ENCODE data around the gene SLC16A1. TPM values are rescaled to one million over a fixed set of nuclear protein-coding genes. Genes with fewer than 3 reads are reported as not detected.

The SLC16A1 gene
- total and polyA plus RNA-seq, 4 donors, result 28.3 to 87.3 (median 34.5) TPM

GRCh38 chr1:112911506-112912220 is 44.3 kb downstream of the SLC16A1 start:
- H3K9ac ChIP-seq (ENCODE audit: low read depth in 1 of 2, low read length in 2 of 2), result no peak overlapping the region
- no peak for DNase-seq (ENCODE audit: low spot score)
- no peaks in the 10 kb centered on the region for H3K4me1 ChIP-seq (ENCODE audit: control insufficient read depth in 4 of 4, insufficient read depth in 4 of 4, low read length in 3 of 4)
- H3K27ac ChIP-seq (ENCODE audit: low read depth in 1 of 2, low read length in 2 of 2), result no peak overlapping the region
- 89% methylated on average over 5 of the region's 5 CpGs for WGBS
- no peak overlapping the region for H3K4me3 ChIP-seq (ENCODE audit: low read depth in 1 of 3, low read length in 3 of 3)
- no peaks in the 10 kb centered on the region for H3K27me3 ChIP-seq (ENCODE audit: control insufficient read depth in 4 of 4, insufficient read depth in 4 of 4, low read length in 3 of 4)
- H3K9me3 ChIP-seq (ENCODE audit: control insufficient read depth in 4 of 4, low read length in 3 of 4), result no peaks in the 10 kb centered on the region
- peaks cover 2 to 9% (median 6%) of the 10 kb centered on the region in 4 donors for H3K36me3 ChIP-seq (ENCODE audit: control insufficient read depth in 4 of 4, insufficient read depth in 3 of 4, low read depth in 1 of 4, low read length in 3 of 4)
- TF ChIP-seq JUND (IDR thresholded peaks at IDR 0.05) (no peak), FOXA1 (IDR thresholded peaks at IDR 0.05) (no peak), HNF4G (IDR thresholded peaks at IDR 0.05) (no peak), GABPA (IDR thresholded peaks at IDR 0.05 in 1 of 2, conservative IDR thresholded peaks at IDR 0.05 in 1 of 2) (no peak), NR2F2 (IDR thresholded peaks at IDR 0.05) (no peak), YY1 (IDR thresholded peaks at IDR 0.05) (no peak), ZBTB33 (IDR thresholded peaks at IDR 0.05) (no peak), FOXA2 (IDR thresholded peaks at IDR 0.05) (no peak), SP1 (IDR thresholded peaks at IDR 0.05) (no peak), HNF4A (conservative IDR thresholded peaks at IDR 0.05) (no peak), RXRA (IDR thresholded peaks at IDR 0.05) (no peak), REST (IDR thresholded peaks at IDR 0.05) (no peak), EGR1 (IDR thresholded peaks at IDR 0.05; ENCODE audit: low read depth in 2 of 2) (no peak), TAF1 (conservative IDR thresholded peaks at IDR 0.05) (no peak), RAD21 (IDR thresholded peaks at IDR 0.05) (no peak), ATF3 (IDR thresholded peaks at IDR 0.05) (no peak)
- TF ChIP-seq, protein P1, sequence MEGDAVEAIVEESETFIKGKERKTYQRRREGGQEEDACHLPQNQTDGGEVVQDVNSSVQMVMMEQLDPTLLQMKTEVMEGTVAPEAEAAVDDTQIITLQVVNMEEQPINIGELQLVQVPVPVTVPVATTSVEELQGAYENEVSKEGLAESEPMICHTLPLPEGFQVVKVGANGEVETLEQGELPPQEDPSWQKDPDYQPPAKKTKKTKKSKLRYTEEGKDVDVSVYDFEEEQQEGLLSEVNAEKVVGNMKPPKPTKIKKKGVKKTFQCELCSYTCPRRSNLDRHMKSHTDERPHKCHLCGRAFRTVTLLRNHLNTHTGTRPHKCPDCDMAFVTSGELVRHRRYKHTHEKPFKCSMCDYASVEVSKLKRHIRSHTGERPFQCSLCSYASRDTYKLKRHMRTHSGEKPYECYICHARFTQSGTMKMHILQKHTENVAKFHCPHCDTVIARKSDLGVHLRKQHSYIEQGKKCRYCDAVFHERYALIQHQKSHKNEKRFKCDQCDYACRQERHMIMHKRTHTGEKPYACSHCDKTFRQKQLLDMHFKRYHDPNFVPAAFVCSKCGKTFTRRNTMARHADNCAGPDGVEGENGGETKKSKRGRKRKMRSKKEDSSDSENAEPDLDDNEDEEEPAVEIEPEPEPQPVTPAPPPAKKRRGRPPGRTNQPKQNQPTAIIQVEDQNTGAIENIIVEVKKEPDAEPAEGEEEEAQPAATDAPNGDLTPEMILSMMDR (IDR thresholded peaks at IDR 0.05; ENCODE audit: low read depth, low read length, missing input control), result no peak
- TF ChIP-seq, protein P2, sequence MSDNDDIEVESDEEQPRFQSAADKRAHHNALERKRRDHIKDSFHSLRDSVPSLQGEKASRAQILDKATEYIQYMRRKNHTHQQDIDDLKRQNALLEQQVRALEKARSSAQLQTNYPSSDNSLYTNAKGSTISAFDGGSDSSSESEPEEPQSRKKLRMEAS (IDR thresholded peaks at IDR 0.05), result no peak
